HepG2 (cell line): Measurements from ENCODE around the gene AAR2. TPM values are rescaled to one million over a fixed set of nuclear protein-coding genes. Genes with fewer than 3 reads are reported as not detected.
A peak's percentile ranks its signal among the peaks of the same experiment; 100 is the strongest.

Experiments
- ELK4 ChIP-seq: sonication (generic); formaldehyde crosslinking; IDR thresholded peaks from 2 replicates; pipeline ENCODE4 v1.9.0; 2021; ENCODE audit warnings: missing genetic modification reagents, borderline replicate concordance
- SP2 ChIP-seq: sonication (generic); formaldehyde crosslinking; IDR thresholded peaks from 2 replicates; pipeline ENCODE4 v1.5.1; 2020; ENCODE audit warnings: mild to moderate bottlenecking, missing genetic modification reagents
- ZHX1 ChIP-seq: sonication (generic); formaldehyde crosslinking; IDR thresholded peaks from 2 replicates; pipeline ENCODE4 v1.8.1; 2022; ENCODE audit warnings: low read depth, mild to moderate bottlenecking, missing genetic modification reagents
- ZNF749 ChIP-seq: sonication (generic); formaldehyde crosslinking; IDR thresholded peaks from 2 replicates; pipeline ENCODE4 v1.8.0; 2022; ENCODE audit warnings: mild to moderate bottlenecking, missing genetic modification reagents, moderate library complexity, borderline replicate concordance
- polyA plus RNA-seq, 8 experiments: library from polyadenylated mRNA; depleted of rRNA in 3 of 8; stranded (reverse) in 7 of 8; unstranded in 1 of 8; fragments of >200 nt; fragmentation: Illumina TruSeq in 4 of 8; extraction: Trizol in 4 of 8; gene quantifications; 2 replicates each; pipeline versions ENCODE4 v1.2.1 to v1.2.3, GENCODE V29; 2011 to 2016; ENCODE audit warnings: low read depth in 4 of 8, missing spikeins in 1 of 8, mixed read lengths in 1 of 8; ENCODE audit not compliant: insufficient read depth in 1 of 8
- total RNA-seq, 5 experiments: library from RNA; depleted of rRNA; stranded (reverse); fragments of >200 nt; fragmentation: Illumina TruSeq; extraction: Trizol; gene quantifications; 2 replicates each; pipeline ENCODE4 v1.2.3, GENCODE V29; 2016; ENCODE audit warnings: low read depth in 1 of 5
- TF ChIP-seq, protein P1 (sequence below): sonication (generic); formaldehyde crosslinking; conservative IDR thresholded peaks from 2 replicates; pipeline ENCODE4 v1.8.1; 2023; ENCODE audit warnings: missing genetic modification reagents

AAR2 gene
- total and polyA plus RNA-seq, 2 of the 13 experiments (the other 11 are each of a cell fraction or from before 2014, with no cell fraction given): 45.2 to 46.2 TPM

GRCh38 chr20:36272547-36273220 lies 36.4 kb downstream of the AAR2 start (continued):
- TF ChIP-seq ZHX1 (CRISPR knock-in tag) (no peak), ELK4 (no peak), ZNF749 (CRISPR knock-in tag) (0 out of 2 replicates have a peak, but pooled peaks have one; percentile 11), SP2 (CRISPR knock-in tag) (no peak)
- TF ChIP-seq, protein P1, sequence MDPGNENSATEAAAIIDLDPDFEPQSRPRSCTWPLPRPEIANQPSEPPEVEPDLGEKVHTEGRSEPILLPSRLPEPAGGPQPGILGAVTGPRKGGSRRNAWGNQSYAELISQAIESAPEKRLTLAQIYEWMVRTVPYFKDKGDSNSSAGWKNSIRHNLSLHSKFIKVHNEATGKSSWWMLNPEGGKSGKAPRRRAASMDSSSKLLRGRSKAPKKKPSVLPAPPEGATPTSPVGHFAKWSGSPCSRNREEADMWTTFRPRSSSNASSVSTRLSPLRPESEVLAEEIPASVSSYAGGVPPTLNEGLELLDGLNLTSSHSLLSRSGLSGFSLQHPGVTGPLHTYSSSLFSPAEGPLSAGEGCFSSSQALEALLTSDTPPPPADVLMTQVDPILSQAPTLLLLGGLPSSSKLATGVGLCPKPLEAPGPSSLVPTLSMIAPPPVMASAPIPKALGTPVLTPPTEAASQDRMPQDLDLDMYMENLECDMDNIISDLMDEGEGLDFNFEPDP (CRISPR knock-in tag): no peak
